ENCODE results near the gene RAB17.
A peak's percentile ranks its signal among the peaks of the same experiment; 100 is the strongest.

RAB17 gene

GRCh38 chr2:237581751-237582746 lies 8.5 kb downstream of the RAB17 start:
- TF ChIP-seq CTCF (IDR thresholded peaks at IDR 0.05; ENCODE audit: control insufficient read depth, extremely low read depth, insufficient read depth), result peak; percentile 77
- no peak overlapping the region for H3K4me3 ChIP-seq (ENCODE audit: low read depth, low read length)
- peak; percentile 86 for DNase-seq (ENCODE audit: low read depth)

- no peak overlapping the region for H3K4me3 ChIP-seq (ENCODE audit: low read depth, low read length)
- DNase-seq (ENCODE audit: low read depth), result no peak
- no peak for TF ChIP-seq CTCF (IDR thresholded peaks at IDR 0.05; ENCODE audit: control insufficient read depth, extremely low read depth, insufficient read depth)
Measured at GRCh38 chr2:237581326-237581725, 9.2 kb downstream of the RAB17 start.

GRCh38 chr2:237577956-237578870 lies 12.3 kb downstream of the RAB17 start:
- H3K4me3 ChIP-seq (ENCODE audit: low read depth, low read length), result no peak overlapping the region
- no peak for TF ChIP-seq CTCF (IDR thresholded peaks at IDR 0.05; ENCODE audit: control insufficient read depth, extremely low read depth, insufficient read depth)
- no peak for DNase-seq (ENCODE audit: low read depth)

- no peak for TF ChIP-seq CTCF (IDR thresholded peaks at IDR 0.05; ENCODE audit: control insufficient read depth, extremely low read depth, insufficient read depth)
- no peak for DNase-seq (ENCODE audit: low read depth)
- H3K4me3 ChIP-seq (ENCODE audit: low read depth, low read length), result no peak overlapping the region
Measured at GRCh38 chr2:237577458-237577857, 13.1 kb downstream of the RAB17 start.

GRCh38 chr2:237576974-237577373 lies 13.6 kb downstream of the RAB17 start:
- no peak for DNase-seq (ENCODE audit: low read depth)
- no peak overlapping the region for H3K4me3 ChIP-seq (ENCODE audit: low read depth, low read length)
- no peak for TF ChIP-seq CTCF (IDR thresholded peaks at IDR 0.05; ENCODE audit: control insufficient read depth, extremely low read depth, insufficient read depth)

- H3K4me3 ChIP-seq (ENCODE audit: low read depth, low read length), result no peak overlapping the region
- TF ChIP-seq CTCF (IDR thresholded peaks at IDR 0.05; ENCODE audit: control insufficient read depth, extremely low read depth, insufficient read depth), result no peak
- no peak for DNase-seq (ENCODE audit: low read depth)
Measured at GRCh38 chr2:237575869-237576862, 14.4 kb downstream of the RAB17 start.

All from LNCaP clone FGC (cell line).